ENCODE results near the gene KRTAP9-7.

The KRTAP9-7 gene

GRCh38 chr17:41325611-41326010 lies 50.1 kb downstream of the KRTAP9-7 start:
- no peak for TF ChIP-seq CTCF (IDR thresholded peaks at IDR 0.05; ENCODE audit: low read depth, low read length, missing control alignments)
- DNase-seq: no peak
- no peak overlapping the region for H3K27ac ChIP-seq
- in situ Hi-C loops (cut with HindIII; ENCODE audit: low pct_ligation_motif_present, low sequenced_read_pairs): no loop called here
- H3K36me3 ChIP-seq (replicated peaks): no peaks in the 10 kb centered on the region
- no peaks in the 10 kb centered on the region for H3K27me3 ChIP-seq (replicated peaks)
- H3K4me3 ChIP-seq (ENCODE audit: low read depth, low read length): no peak overlapping the region
